NCI-H2029 (cell line): ENCODE data around the gene UBA52.
"Not testable (repeated sequence)": the region's sequence is repeated elsewhere in the genome, so short reads cannot be mapped to it uniquely, and the experiment has no call there.

ENCODE experiments used
- DNase-seq: peaks from one replicate; lab custom pipeline; 2025; lab: John Stamatoyannopoulos, UW

Gene UBA52

DNA sequence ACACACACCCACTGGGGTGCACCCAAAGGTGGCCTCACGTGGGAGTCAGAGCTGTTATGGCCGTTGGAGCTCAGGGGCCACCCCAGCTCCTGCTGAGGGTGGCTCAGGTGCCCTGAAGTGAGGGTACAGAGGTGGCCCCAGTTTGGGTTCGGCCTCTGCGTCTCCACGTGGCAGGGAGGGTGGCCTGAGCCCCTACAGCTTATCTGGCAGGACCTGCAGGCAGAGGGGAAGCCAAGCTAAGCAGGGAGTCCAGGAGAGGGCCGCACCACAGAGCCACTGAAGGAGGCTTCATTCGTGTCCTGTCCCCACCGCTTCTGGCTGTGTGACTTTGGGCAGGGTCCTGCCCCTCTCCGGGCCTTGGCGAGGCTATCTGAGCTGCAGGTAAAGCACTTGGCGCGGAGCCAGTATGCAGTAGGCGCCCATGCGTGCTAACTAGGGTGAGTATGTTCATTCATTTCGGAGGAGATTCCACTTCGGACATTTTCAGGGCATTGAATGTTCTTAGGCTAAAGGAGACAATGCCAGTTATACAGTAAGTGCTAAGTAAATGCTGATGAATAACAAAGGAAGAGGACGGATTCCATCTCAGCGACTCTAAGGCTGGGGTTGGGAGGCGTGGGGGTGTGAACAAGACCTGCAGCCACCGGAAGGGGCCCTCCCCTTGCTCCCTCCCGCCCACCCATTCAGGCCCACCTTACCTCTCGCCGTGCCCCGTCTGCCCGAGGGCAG lies 21.9 kb downstream of the UBA52 start:
- DNase-seq, result no peak

- peak; percentile 44 for DNase-seq
These were observed 22.6 kb downstream of the UBA52 start for GRCh38 chr19:18594096-18594823.

DNA sequence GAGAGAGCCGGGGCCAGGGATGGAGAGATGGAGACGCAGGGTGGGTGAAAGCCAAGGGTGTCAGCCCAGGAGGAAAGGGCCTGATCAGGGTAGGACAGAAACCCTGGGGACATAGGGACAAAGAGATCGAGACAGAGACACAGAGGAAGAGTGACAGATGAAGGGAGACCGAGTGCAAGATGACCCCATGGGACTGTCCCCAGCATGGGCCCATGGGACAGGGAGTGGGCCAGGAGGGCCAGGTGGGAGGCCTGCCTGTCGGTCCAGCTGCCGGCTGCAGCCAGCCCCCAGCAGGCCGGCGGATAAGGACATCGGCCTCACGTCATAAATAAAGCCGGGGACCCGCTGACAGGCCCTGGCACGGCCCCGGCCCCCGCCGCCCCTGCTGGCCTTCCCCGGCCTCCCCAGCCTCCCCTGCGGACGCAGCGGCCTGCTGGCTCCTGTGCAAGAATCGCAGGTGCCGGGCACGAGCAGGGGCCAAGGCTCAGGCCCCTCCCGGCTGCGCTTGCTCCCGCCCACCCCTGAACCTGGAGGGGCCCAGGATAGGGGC lies 23.2 kb downstream of the UBA52 start:
- DNase-seq, result no peak

DNA sequence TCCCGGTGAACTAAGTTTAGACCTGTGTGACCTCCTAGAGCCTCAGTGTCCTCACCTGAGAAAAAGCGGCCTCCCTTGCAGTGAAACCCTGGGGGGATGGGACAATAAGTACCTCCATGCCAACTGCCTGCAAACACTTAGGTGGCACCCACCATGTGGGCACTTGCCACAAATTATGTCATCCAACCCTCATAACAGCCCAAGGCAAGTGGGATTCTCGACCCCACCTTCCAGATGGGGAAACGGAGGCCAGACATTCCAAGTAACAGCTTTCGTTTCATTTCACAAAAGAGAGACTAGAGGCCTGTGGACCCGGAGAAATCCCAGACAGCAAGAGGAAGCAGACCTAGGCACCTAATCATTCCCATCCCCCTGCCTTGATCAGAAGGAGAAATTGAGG lies 23.8 kb downstream of the UBA52 start:
- DNase-seq, result no peak

DNA sequence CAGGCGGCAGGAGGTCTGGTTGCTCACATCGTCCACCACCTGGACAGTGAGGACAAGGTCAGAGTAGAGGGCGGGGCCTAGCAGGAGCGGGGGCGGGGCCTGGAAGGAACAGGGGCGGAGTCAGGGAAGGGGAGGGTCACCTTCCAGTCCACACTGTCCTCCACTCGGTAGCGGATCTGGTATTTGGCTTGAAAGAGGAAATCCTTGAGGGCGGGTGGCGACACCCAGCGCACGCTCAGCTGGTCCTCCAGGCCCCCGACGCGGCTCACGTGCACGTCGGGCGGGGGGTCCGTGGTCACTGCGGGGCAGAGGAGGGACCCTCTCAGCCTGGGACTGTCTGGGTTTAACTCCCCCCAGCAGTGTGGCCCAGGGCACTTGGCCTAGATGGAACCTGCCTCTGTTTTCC lies 25.1 kb downstream of the UBA52 start:
- peak; percentile 71 for DNase-seq

GRCh38 chr19:18597809-18598660 lies 26.4 kb downstream of the UBA52 start:
- DNase-seq, result no peak

DNA sequence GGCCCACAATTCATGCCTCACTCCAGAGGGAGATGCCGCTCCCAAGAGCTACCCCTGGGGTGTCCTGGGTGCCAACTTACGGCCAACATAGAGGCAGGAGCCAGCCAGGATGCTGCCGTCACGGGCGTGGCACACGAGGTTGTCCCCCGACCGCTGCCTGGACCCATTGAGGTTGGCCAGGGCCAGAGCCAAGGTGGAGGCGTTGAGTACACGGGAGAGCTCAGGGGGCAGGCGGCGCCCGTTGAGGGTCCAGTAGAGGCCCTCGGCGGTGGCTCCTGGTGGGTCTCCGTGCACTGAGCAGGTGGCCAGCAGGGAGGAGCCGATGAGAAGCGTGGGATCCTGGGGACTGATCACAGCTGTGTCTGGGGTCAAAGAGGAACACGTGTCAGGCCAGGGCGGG lies 27.8 kb downstream of the UBA52 start:
- DNase-seq, result no peak

- not testable (repeated sequence) for DNase-seq
These were observed 29.2 kb downstream of the UBA52 start for GRCh38 chr19:18600692-18601397.

DNA sequence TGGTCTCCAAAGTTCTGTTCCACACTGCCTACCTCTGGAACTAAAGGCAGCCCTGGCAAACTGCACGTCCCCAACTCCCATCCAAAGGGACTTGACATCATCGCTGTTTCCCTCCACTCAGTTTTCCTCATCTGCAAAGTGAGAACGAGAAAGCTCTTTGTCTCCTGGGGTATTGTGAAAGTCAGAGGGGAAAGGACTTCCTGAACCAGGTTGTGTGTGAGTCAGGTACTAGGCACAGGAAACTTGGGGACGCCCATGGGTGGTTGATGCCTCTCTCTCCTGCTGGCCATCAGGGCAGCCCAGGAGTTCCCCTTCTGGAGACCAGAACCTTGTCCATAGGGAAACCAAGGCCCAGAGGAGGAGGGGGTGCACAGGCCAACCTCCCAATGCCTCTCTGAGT lies 30.2 kb downstream of the UBA52 start:
- DNase-seq, result no peak

DNA sequence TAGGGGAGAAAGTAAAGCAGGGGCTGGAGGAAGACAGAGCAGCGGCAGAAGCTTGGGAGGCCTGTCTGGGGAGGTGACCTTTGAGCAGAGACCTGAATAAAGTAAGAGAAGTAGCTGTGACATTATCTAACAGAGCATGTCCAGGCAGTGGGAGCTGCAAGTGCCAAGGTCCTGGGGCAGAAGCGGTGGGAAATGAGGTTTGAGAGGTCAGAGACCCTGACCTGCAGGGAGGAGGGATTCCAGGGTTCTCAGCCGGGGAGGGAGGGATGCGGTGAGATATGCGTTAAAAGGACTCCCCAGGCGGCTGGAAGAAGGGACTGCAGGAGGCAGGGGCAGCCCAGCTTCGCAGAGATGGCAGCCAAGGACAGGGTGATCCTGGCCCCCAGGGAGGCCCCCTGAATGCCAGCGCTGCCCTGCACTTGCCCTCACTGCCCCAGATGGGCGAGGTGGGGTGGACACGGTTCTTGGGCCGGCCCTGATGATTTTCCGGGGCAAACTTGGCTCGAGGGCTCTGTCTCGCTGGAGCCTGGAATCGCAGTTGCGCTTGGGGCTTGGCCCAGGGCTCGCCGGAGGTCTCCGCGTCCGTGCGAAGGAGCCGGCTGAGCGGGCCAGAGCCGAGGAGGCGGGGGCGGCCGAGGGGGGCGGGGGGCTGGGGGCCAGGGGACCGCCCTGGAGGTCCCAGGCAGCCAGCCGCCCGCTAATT lies 31.7 kb downstream of the UBA52 start:
- DNase-seq, result no peak

- no peak for DNase-seq
These were observed 32.5 kb downstream of the UBA52 start for GRCh38 chr19:18603958-18604819.

GRCh38 chr19:18604820-18605159 lies 33.1 kb downstream of the UBA52 start:
- DNase-seq, result no peak

DNA sequence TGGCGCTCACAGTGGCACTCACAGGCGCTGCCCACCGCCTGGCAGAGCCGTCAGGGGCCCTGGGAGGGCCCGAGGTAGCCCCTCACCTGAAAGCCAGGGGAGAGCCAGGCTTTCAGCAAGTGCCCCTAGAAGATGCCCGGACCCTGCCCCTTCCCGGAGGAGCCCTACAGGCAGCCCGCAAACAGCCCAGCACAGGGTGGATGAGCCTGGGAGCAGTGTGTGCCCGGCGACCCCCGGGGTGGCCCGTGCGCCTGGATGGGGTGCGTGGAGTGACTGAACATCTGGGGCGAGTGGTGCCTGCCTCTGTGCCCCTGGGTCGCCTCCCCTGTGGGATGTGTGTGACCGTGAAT lies 33.5 kb downstream of the UBA52 start:
- no peak for DNase-seq

DNA sequence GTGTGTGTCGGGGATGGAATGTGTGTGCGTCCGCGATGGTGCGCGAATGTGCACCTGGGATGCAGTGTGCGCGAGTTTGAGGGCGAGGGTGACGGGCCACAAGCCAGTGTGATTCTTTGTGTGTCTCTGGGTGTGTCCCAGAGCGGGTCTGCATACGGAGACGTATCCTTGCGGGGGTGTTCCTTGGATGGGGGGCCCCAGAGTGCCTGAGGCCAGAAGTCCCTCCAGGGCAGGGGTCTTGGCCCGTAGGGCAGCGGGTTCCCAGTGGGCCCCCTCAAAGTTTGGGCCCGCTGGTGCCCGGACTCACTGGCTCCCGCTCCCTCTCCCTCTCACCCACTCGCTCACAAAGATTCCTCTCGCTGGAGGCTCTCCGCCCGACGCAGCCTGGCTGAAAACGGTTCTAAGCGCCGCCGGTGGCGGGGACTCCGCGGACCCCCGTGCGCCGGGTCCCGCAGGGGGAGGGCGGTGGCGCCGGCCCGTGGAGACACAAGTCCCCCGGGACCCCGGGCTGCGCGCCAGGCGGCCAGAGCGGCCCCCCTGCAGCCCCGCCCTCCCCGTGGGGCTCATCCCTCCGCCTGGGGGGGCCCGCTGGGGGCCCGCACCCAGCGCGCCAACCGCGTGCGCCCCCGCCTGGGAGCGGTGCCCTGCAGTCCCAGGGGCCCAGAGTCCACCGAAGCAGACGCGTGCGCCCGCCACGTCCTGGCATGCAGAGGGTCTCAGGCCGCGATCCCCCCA lies 34.1 kb downstream of the UBA52 start:
- DNase-seq, result no peak

- DNase-seq, result no peak
These were observed 34.9 kb downstream of the UBA52 start, which contains the start of gene CRLF1 for GRCh38 chr19:18606281-18607225. Gene CRLF1, minus strand, starts transcription at chr19:18606799. Its CDS starts 143 bp downstream, at chr19:18606656.

DNA sequence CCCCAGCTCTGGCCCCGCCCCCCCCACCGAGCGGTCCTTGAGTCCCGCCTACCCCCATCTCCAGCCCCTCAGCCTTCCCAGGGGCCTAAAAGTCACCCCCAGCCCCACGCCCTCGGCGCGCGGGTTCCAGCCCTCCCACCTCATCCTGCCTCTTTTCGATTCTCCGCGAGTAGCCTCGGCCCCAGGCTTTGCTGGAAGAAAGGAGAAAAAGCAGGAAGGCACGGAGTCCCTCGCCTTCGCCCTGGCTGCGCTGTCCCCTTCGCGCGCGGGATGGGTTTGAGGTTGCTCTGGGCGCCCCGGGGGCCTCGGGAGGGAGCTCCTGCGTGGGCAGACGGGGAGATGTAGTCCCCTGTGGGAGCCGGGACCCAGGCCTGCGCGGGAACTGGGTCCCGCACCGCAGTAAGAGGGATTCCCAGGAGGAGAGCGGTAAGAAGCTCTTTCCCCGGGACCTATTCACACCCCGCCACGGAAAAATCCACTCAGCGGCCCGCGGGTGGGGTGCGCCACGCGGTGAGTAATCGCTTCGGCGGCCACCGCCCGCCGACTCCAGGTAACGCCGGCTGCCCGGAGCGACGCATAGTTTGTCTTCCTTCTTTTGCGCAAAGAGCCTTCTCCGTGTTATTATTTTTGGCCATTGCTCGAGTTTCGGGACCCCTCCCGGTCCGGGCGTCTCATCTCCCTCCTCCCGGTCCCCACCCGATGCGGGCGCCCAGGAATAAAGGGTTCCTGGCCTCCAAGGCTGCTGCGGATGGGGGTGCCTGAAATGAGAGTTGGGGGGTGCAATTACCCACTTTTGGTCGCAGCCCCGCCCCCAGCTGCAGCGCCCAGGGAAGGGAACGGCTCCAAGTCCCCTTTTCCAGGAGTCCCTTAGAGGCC lies 35.8 kb downstream of the UBA52 start:
- DNase-seq, result no peak

- no peak for DNase-seq
These were observed 36.6 kb downstream of the UBA52 start for GRCh38 chr19:18608102-18608804.
